ENCODE measurements around the gene TBCD.
"Not testable (repeated sequence)": the region's sequence is repeated elsewhere in the genome, so short reads cannot be mapped to it uniquely, and the experiment has no call there.

Gene TBCD

DNA sequence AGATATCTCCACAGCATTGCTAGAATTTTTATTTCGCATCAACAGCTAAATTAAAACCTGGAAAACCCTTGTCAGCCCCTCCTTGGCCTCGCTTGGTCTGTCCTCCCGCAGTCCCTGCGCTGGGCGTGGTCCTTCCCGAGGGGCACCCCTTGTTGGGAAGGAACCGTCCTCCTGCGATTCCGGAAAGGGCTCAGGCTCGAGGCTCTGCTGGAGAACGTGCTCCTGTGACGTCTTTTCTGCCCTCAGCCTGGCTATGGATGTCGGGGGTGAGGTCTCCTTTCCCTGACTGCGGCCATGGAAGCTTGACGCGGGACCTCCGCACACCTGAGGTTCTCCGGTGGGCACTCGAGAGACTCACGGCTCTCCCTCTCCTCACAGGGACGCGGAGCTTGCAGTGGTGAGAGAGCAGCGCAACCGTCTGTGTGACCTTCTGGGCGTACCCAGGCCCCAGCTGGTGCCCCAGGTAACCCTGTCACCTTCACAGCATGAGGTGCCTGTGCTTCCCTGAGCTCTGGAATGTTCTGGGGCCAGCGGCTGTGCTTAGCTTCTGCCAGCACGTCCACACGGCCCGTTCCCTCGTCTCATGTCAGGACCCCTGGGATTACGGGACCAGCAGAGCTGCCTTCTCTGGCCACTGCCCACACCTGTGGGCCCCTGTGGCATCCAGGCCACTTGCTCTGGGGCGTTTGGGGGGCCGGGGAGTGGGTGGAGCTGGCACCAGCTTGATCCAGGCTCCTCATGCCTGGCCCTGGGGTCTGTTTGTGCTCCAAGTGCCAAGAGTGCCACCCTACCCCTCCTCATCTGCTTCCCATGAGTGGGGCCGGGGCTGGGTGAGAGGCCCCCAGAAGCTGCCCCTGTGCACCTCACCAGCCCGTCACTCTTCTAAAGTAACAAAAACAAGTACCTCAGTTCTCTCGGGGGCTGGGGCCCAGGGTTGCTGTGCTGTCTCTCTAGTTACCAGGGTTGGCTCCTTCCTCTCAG, 189.4 kb downstream of the TBCD start:
- DNase-seq, result no peak

GRCh38 chr17:82942166-82943130, 190.6 kb downstream of the TBCD start:
- DNase-seq, result no peak

GRCh38 chr17:82943339-82943738, 191.5 kb downstream of the TBCD start:
- DNase-seq, result no peak

DNA sequence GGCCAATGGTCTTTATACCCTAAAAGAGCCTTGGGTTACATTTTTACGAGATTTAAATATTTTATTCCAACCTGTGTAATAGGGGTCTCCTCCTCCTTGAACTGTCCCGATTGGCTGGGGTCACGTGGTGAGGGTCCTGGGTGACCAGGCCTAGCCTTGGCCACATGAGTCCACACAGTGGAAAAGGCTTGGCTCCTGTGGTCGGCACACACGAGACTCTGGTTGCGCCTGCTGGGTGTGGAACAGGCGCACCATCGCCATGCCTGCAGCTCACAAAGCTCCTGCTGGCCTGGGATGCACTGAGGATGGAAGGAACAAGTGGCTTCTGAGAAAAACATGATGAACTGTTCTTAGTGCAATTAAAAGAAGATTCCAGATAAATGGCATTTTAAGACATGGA, 191.9 kb downstream of the TBCD start:
- DNase-seq, result no peak

- no peak for DNase-seq
These were observed 193.1 kb downstream of the TBCD start for GRCh38 chr17:82944990-82945389.

DNA sequence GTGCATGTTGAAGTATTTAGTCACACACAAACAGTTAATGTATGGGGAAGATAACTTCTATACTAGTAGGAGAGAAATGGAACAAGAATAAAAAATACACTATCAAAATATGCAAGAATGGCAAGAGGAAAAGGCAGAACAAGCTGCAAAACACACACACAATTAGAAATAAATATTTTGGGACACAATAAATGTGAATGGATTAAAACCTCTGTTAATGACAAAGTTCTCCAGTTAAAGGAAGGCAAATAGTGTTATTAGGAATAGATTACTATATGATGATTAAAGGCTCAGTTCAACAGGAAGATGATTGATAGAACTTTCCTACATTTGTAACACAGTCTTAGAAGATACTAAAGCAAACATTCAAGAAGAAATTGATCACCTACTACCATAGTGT, 194.2 kb downstream of the TBCD start:
- DNase-seq, result no peak

DNA sequence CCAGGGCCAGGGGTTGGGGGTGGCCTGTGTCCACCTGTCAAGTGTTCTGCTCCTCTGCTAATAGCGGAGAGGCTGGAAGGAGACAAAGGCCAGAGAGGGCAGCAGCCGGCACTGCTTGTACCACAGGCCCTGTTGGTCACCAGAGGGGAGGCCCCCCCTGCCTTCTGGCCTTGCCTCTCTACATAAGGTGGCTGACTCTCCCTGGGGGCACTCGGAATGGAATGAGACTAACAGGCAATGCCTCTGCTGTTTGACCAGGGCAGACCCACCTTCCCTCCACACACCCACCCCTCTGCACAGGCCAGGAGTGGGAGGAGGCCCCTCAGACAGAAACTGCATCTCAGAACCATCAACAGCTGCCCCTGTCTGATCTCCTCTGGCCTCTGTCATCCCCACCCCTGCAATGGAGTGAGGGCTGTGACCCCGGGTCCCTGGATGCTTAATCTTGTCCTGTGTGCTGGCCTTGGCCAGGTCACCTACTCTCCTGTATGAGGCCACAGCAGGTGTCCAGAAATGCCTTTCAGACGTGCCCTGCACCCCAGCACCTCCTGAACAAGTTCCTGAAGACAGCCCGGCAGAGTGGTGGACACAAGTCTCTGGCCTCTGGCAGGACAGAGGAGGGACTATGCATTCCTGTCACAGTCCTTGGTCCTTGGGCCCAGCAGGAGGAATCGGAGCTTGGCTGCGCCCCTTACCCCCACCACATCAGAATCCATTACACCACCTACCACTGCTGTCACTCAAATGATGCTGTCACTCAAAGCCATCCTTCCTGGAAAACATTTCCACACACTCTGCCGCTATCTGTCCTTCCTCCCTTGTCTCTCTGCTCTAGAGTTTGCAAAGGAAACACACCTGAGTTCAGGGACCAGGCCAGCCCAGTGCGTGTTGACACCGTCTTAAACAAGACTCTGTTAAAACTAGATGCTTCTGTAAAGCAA, 195.5 kb downstream of the TBCD start:
- no peak for DNase-seq

GRCh38 chr17:82948081-82948511, 196.2 kb downstream of the TBCD start:
- no peak for DNase-seq

- DNase-seq, result no peak
These were observed 197.1 kb downstream of the TBCD start for GRCh38 chr17:82948957-82949356.

- no peak for DNase-seq
These were observed 197.5 kb downstream of the TBCD start for GRCh38 chr17:82949361-82949760.

DNA sequence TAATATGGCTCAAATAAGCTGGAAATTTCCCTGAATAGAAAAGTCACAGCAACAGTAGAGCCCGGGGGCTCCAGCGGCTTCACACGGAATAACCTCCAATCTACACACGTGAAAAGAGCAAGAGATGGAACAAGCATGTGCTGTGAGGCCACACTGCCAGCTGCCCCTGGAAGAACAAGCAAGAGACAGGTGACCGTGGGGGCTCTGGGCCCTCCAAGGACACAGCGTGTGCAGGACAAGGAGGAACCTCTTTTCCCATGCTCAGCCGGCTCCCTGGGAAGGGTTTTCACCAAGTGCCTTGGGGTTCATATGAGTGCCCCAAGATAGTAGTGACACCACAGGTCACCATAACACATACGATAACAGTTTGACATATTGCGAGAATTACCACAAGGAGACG, 198.1 kb downstream of the TBCD start:
- no peak for DNase-seq

GRCh38 chr17:82950525-82951102, 198.7 kb downstream of the TBCD start:
- DNase-seq, result no peak

DNA sequence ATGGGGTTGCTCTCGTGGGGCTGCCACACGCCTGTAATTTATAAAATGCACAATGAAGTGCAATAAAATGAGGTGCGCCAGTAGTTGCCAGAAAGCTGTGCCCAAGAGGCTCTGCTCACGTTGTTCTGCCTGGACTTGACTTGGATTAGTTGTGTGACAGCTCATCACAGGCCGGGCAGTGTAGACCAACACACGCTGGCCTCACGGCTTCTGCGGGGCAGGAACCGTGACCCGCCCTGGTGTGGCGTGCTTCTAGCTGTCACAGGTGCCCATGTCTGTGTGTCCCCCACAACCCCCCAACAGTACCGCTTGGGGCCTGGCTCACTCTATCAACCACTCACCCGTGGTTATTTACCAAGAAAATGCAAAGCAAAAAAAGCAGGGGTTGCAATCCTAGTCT, 200.2 kb downstream of the TBCD start:
- no peak for DNase-seq

DNA sequence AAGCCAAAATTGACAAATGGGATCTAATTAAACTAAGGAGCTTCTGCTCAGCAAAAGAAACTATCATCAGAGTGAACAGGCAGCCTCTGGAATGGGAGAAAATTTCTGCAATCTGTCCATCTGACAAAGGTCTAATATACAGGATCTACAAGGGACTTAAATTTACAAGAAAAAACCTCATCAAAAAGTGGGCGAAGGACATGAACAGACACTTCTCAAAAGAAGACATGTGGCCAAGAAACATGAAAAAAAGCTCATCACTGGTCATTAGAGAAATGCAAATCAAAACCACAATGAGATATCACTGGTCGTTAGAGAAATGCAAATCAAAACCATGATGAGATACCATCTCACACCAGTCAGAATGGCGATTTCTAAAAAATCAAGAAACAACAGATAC, 203.2 kb downstream of the TBCD start:
- not testable (repeated sequence) for DNase-seq

DNA sequence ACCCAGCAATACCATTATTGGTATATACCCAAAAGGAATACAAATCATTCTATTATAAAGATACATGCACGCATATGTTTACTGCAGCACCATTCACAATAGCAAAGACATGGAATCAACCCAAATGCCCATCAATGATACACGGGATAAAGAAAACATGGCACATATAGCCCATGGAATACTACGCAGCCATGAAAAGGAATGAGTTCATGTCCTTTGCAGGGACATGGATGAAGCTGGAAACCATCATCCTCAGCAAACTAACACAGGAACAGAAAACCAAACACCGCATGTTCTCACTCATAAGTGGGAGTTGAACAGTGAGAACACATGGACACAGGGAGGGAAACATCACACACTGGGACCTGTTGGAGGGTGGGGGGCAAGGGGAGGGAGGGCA, 203.8 kb downstream of the TBCD start:
- not testable (repeated sequence) for DNase-seq

DNA sequence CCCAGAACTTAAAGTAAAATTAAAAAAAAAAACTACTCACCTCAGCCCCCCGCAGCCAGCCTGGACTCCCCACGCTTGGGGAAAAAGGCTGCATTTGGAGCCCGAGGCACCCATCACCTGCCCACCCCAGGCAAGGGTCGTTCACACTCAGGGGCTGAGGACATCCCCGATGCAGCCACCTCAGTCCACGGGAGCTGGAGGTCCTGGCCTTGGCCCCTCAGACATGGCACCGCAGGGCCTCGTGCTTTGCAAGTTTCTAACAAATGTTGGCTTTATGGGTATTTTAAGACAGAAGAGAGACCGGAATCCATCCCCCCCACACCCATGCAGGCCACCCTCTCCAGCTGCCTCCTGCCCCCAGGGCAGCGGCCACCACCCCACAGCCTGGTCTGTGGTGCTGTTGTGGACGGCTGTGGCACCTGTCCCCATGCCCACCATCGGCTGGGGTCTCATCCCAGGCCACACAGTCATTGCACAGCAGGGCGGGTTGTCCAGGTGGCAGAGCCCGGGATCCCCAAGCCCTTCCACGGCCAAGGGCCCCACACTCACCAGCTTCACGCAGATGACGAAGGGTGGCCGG, 204.4 kb downstream of the TBCD start:
- peak; percentile 39 for DNase-seq

- peak; percentile 34 for DNase-seq
These were observed 205.0 kb downstream of the TBCD start for GRCh38 chr17:82956726-82957468.

- DNase-seq, result peak; percentile 18
These were observed 205.6 kb downstream of the TBCD start for GRCh38 chr17:82957469-82957795.

DNA sequence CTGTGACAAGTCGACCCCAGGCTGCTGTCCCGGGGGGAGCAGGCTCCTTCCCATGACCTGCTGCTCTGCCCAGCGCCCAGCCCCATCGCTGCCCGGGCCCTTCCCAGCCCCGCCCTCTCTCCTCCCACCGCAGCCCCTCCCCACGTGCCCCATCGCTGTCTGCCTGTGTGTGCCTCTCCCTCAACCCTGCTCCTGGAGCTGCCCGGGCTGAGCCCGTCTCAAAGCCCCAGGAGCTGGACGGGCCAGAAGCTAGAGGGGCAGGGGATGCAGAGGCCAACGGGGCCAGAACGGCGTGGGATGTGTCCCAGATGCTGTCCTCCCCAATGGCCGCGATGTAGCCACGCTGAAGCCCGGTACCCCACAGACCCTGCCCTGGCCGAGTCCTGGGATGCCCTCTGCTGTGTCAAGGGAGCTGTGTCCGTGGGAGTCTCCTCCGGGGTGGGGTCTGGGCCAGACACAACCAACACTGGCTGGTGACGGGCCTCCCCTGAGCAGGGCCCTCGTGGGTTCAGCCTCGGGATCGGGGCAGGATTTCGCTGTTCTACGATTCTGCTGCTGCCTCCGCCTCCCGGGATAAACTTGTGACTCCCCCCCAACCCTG, 206.2 kb downstream of the TBCD start:
- DNase-seq, result peak; percentile 43

- peak; percentile 45 for DNase-seq
These were observed 207.5 kb downstream of the TBCD start for GRCh38 chr17:82959242-82959930.
